8988T (cell line): Measurements from ENCODE around the gene SLC16A5.

Experiments used
- DNase-seq: peaks from one replicate; pipeline ENCODE4 v3.0.0; 2011

SLC16A5 gene

GRCh38 chr17:75088465-75089417 lies 987 bp downstream of the SLC16A5 start:
- DNase-seq: no peak

- DNase-seq: no peak
These were observed 3.4 kb downstream of the SLC16A5 start for GRCh38 chr17:75090871-75091854.

GRCh38 chr17:75091855-75092327 lies 4.1 kb downstream of the SLC16A5 start:
- DNase-seq: no peak

- DNase-seq: no peak
These were observed 5.9 kb downstream of the SLC16A5 start for GRCh38 chr17:75093548-75094158.

GRCh38 chr17:75094871-75095399 lies 7.2 kb downstream of the SLC16A5 start:
- DNase-seq: no peak

GRCh38 chr17:75096082-75096625 lies 8.4 kb downstream of the SLC16A5 start:
- peak; percentile 59 for DNase-seq

- DNase-seq: no peak
These were observed 10.1 kb downstream of the SLC16A5 start for GRCh38 chr17:75097865-75098264.

- no peak for DNase-seq
These were observed 11.1 kb downstream of the SLC16A5 start for GRCh38 chr17:75098861-75099260.

GRCh38 chr17:75099881-75100595 lies 12.3 kb downstream of the SLC16A5 start:
- DNase-seq: no peak

- DNase-seq: no peak
These were observed 14.6 kb downstream of the SLC16A5 start for GRCh38 chr17:75102385-75102821.

- DNase-seq: no peak
These were observed 16.1 kb downstream of the SLC16A5 start for GRCh38 chr17:75103601-75104554.

- peak; percentile 72 for DNase-seq
These were observed 17.6 kb downstream of the SLC16A5 start for GRCh38 chr17:75105126-75106080.

GRCh38 chr17:75108193-75108592 lies 20.4 kb downstream of the SLC16A5 start:
- DNase-seq: no peak

GRCh38 chr17:75109046-75109406 lies 21.3 kb downstream of the SLC16A5 start:
- DNase-seq: no peak

- peak; percentile 92 for DNase-seq
These were observed 21.9 kb downstream of the SLC16A5 start, which contains the start of gene ARMC7 for GRCh38 chr17:75109407-75110233. Gene ARMC7 (plus strand): TSS chr17:75109969. CDS start chr17:75110289, 320 bp downstream.

GRCh38 chr17:75110234-75110937 lies 22.6 kb downstream of the SLC16A5 start:
- DNase-seq: no peak

- DNase-seq: no peak
These were observed 24.1 kb downstream of the SLC16A5 start for GRCh38 chr17:75111777-75112335.
